ENCODE data around the gene ATP5F1D. TPM values are rescaled to one million over a fixed set of nuclear protein-coding genes. Genes with fewer than 3 reads are reported as not detected.

The ATP5F1D gene
- total RNA-seq, 1 donor from 2014 or later: 110 TPM

- H3K27me3 Mint-ChIP-seq (ENCODE audit: low read depth): no peaks in the 10 kb centered on the region
- no peaks in the 10 kb centered on the region for H3K9me3 Mint-ChIP-seq (ENCODE audit: low read depth)
- TF ChIP-seq CTCF (IDR thresholded peaks at IDR 0.05): no peak
- H3K4me3 Mint-ChIP-seq (ENCODE audit: unreplicated experiment): peak overlapping the region; percentile 84
- H3K36me3 Mint-ChIP-seq (ENCODE audit: low read depth): peaks cover 33% of the 10 kb centered on the region
- peak overlapping the region; percentile 93 for H3K27ac Mint-ChIP-seq (ENCODE audit: unreplicated experiment)
- peaks cover 64% of the 10 kb centered on the region for H3K4me1 Mint-ChIP-seq (ENCODE audit: low read depth)
- no peak for DNase-seq (ENCODE audit: low spot score)
These were observed 30.2 kb downstream of the ATP5F1D start for GRCh38 chr19:1271528-1272422.

- Mint-ChIP-seq H3K4me1 (ENCODE audit: low read depth) (peaks cover 60% of the 10 kb centered on the region), H3K4me3 (ENCODE audit: unreplicated experiment) (peak overlapping the region; percentile 19), H3K27ac (ENCODE audit: unreplicated experiment) (no peak overlapping the region), H3K36me3 (ENCODE audit: low read depth) (peaks cover 33% of the 10 kb centered on the region), H3K9me3 (ENCODE audit: low read depth) (no peaks in the 10 kb centered on the region), H3K27me3 (ENCODE audit: low read depth) (no peaks in the 10 kb centered on the region)
- DNase-seq (ENCODE audit: low spot score): no peak
- no peak for TF ChIP-seq CTCF (IDR thresholded peaks at IDR 0.05)
These were observed 31.1 kb downstream of the ATP5F1D start for GRCh38 chr19:1272423-1273262.

DNA sequence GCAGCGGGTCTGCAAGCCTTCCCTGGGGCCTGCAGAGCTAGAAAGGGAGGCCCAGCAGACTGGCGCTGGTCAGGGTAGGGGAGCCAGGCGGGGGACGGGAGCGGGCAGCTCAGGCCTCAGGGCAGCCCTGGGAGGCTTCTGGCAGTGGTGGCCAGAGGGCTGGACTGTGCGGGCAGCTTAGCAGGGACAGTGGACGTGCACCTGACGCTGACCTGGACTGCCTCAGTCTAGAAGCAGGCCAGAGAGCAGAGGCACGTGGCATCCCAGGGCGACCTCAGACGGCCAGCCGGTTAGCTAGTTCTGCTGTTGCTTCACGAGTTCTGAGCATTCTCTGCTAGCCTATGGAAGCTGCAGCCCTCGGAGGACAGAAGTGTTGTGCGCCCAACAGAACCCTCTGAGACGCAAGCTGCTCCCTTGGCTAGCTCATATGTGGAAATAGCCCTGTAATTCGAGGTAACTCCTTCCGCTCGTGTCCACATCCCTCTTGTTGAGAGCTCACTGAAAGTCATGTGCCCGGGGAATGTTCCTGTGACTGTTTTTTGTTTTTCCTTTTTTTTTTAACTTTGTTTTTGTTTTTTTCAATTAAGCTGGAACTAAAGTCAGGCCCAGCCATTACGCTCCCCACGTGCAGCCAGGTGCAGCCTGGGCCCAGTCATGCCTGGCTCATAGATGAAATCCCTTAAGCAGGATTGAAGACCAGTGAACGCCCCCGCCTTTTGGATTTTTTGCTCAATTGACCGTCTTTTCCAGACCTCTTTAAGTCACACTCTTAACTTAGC, 31.9 kb downstream of the ATP5F1D start:
- Mint-ChIP-seq H3K9me3 (ENCODE audit: low read depth) (no peaks in the 10 kb centered on the region), H3K27me3 (ENCODE audit: low read depth) (no peaks in the 10 kb centered on the region), H3K27ac (ENCODE audit: unreplicated experiment) (peak overlapping the region; percentile 62), H3K4me3 (ENCODE audit: unreplicated experiment) (peak overlapping the region; percentile 37), H3K36me3 (ENCODE audit: low read depth) (peaks cover 33% of the 10 kb centered on the region), H3K4me1 (ENCODE audit: low read depth) (peaks cover 53% of the 10 kb centered on the region)
- no peak for TF ChIP-seq CTCF (IDR thresholded peaks at IDR 0.05)
- DNase-seq (ENCODE audit: low spot score): no peak

DNA sequence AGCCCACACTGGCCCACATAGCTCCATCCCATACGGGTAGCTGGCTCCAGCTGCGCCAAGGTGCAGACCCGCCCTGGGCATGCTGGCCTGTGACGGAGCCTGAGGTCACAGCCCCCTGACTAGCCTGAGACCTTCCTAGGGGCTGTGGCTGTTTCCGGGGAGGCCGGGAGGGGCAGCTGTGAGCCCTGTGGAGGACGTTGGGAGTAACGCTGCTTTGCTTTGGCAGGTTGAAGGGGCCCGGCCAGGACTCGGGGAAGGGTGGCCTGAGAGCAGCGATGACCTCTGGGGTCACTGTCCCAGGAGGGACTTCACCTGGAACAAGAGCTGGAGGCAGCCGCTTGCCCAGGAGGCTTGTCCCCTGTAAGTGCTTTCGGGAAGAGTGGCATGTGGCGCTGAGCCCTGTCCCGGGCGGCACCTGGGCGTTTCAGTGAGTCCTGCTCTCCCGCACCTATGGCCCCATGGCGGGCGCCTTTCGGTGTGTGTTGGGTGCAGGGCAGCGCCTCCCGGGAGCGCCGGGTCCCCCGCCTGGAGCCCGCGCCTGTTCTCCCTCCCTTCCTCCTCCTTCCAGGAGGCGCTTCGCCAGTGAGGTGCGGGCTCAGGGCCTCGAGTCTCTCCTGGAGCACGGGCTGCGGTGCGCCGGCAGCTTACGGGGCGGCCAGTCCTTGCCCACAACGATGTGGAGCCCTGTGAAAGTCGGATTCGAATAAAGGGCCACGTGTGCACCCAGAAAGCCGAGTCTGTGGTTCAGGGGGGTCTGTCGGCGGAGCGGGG, 32.7 kb downstream of the ATP5F1D start:
- H3K4me1 Mint-ChIP-seq (ENCODE audit: low read depth): peaks cover 49% of the 10 kb centered on the region
- TF ChIP-seq CTCF (IDR thresholded peaks at IDR 0.05): no peak
- H3K9me3 Mint-ChIP-seq (ENCODE audit: low read depth): no peaks in the 10 kb centered on the region
- peak overlapping the region; percentile 58 for H3K4me3 Mint-ChIP-seq (ENCODE audit: unreplicated experiment)
- peak overlapping the region; percentile 82 for H3K27ac Mint-ChIP-seq (ENCODE audit: unreplicated experiment)
- no peaks in the 10 kb centered on the region for H3K27me3 Mint-ChIP-seq (ENCODE audit: low read depth)
- DNase-seq (ENCODE audit: low spot score): no peak
- H3K36me3 Mint-ChIP-seq (ENCODE audit: low read depth): peaks cover 33% of the 10 kb centered on the region
